ENCODE results near the gene TBX5.

Gene TBX5

DNA sequence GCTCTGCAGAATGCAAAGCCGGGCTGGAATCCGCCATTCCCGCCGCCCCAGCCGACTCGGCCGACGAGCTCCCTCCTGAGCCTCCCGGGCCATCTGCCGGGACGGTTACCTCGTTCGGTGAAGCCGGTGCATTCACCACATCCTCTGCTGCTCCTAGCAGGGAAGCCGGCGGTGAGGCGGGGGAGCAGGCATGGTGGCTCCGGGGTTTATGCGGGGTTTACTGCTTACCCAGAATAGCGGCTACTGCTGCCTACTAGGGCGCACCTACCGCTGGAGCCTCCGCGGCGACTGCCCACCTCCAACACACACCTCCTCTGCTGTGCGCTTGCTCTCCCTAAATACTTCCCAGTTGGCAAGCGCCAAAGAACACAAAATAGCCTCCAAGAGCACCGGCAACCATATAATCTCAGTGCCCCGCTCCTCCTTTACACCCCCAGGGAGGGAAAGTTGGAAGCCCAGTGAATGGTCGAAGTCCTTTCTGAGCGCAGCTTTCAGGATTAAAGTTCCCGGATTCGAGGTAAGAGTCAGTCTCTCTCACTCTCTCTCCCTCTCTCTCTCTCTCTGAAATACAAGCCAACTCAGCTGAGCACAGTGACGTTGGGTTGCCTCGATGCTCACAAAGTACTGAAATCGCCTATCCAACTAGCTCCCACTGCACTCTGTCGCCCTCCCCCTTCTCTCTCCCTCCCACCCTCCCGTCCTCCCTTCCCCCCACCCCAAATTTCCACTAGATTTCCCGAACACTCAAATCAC, at the start of gene TBX5:
TSS of gene TBX5 (minus strand) at position 626 of the 753 bp plus-strand sequence. CDS start 2,246 bp downstream, outside the sequence.
- intact Hi-C loops (cut with DNase I) = no loop called here
- DNase-seq = no peak

DNA sequence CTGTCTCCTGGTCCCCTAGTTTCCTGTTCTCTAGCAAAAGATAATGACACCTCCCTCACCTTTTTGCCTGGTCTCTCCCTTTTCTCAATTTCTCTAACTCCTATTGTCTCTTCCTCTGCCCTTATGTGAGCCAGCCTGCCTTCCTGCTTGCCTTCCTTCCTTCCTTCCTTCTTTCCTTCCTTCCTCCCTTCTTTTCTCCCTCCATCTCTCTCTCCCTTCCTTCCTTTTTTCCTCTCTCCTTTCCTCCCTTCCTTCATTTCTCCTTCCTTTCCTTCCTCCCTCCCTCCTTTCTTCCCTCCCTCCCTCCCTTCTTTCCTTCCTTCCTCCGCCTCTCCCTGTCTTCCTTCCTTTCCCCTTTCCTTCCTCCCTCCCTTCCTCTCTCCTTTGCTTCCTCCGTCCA, 45.7 kb upstream of the TBX5 start:
- intact Hi-C loops (cut with DNase I) = no loop called here
- DNase-seq = no peak

DNA sequence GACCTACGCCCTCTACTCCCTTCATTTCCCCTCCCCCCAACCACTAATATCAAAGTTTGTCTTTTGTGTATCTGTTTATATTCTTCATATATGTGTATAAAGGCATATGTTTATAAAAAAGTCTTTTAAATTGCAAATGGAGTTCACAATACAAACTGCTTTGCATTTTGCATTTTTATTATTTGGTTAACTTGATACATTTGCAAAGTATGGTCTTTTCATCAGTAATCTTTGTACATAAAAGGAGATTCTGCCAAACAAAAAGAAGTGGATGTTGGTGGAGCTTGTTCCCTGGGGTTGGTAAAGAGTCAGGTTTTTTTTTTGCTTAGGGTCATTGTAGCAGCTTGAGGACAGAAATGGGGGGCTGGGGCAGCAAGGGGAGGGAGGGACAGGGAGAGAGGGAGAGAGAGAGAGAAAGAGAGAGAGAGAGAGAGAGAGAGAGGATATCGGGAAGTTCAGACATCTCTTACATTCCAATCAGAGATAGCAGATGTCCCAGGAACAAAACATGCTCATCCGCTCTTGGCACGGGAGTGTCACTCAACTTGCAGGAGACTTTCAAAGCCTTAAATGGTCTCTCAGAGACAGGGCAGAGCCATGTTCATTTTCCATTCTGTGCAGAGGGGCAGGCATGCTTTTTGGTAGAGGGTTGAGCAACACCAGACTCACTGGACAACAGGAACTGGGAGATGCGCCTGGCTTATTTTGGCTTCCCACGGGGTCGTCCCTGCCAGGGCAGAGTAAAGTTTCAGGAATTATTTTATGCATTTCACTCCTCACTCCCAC, 44.8 kb upstream of the TBX5 start:
- no peak for DNase-seq
- intact Hi-C loops (cut with DNase I) = no loop called here

GRCh38 chr12:114450019-114450418, 44.1 kb upstream of the TBX5 start:
- intact Hi-C loops (cut with DNase I) = no loop called here

DNA sequence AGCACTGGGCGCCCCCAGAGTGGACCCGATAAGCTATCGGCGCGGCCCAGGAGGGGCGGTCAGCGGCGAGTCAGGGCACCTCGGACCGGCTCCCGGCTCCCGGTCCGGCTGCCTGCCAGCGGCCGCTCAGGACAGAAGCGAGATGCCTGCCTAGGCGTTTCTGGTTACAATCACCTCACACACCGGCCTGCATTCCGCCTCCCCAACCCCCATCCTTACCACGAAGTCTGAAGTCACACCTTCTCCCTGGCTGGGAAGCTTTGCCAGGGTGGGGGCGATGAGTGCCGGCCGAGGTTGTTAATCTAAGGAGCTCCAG, 42.6 kb upstream of the TBX5 start:
- intact Hi-C loops (cut with DNase I) = no loop called here

More at GRCh38 chr12:114450019-114450418, 44.1 kb upstream of the TBX5 start:
- no peak for DNase-seq

GRCh38 chr12:114447799-114448617, 42.1 kb upstream of the TBX5 start:
- no peak for DNase-seq

More for the DNA sequence above, 42.6 kb upstream of the TBX5 start:
- no peak for DNase-seq

GRCh38 chr12:114447274-114447716, 41.4 kb upstream of the TBX5 start:
- intact Hi-C loops (cut with DNase I) = no loop called here
- DNase-seq = no peak

More at GRCh38 chr12:114447799-114448617, 42.1 kb upstream of the TBX5 start:
- intact Hi-C loops (cut with DNase I) = no loop called here

DNA sequence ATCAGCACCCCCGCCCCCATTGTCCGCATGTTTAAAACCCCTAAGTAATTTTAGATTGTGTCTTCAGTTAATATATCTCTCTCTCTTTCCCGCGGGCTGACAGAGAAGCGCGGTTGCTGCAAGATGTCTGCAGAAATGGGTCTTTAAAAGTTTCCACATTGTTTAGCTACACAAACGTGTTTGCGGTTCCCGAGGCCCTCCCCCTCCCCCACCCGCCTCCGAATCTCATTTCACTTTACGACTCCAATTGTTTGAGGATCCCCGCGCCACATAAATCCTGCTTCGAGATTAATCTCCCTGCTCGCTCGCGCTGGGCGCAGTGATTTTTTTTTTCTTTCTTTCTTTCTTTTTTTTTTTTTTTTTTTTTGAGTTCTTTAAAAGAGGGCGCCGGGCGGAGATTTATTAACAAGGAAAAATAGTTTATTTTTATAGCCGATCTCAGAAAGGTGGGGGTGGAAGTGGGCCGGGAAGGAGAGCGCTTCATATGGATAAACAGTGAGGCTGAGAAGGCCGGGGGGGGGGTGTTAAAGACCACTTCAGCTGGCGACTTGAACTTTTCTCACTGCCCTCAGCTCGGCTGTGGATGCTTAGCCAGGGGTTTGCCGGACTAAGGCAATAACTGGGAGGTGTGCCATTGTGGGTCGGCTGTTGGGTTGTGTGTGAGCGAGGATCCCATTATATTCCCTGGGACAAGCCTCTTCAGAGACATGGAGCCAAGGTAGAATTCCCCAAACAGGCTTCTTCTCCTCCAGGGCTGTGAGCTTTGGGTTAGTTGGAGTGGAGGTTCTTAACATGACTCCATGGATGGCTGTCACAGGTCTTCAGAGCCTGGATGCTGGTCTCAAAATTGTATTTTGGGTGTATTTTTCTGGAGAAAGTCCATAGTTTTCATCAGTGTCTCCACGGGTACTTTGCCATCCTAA, 39.7 kb upstream of the TBX5 start:
- intact Hi-C loops (cut with DNase I) = no loop called here

DNA sequence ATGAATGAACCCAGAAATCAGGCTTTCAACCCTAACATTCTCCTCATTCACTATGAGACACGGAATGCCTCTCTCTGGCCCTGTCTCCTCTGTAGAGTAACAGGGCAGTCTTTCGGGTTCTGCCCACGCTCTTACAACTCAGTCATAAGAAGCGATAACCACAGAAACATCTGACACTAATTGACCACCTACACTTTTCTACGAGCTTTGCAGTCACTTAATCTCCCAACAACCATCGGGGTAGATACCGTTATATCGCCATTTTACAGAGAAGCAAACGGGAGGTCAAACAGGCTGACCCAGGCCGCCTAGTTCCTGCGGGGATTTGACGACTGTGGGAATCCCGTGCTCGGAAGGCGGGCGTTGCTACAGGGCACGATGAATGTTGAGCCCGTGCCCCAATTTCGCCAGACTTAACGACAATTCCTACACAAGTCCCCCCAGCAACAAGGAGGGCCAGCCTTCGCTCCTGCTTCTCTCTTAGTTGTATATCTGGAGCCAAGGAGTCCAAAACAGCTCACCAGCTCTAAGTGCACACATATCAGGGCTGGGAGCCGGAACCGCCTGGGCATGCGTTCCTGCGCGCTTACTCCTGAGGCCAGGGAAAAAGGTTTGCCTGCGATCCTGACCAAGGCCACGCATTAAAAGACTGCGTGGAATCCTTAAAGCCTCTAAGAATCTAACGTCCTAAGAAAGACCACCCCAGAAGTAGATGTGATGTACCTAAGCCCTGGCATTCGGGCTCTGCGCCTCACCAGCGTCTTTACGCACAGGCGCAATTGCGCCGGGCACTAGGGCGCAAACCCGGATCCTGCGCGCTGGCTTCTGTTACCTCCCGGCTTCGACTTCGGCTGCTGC, 38.7 kb upstream of the TBX5 start:
- intact Hi-C loops (cut with DNase I) = no loop called here
- DNase-seq = no peak

More for the DNA sequence above, 39.7 kb upstream of the TBX5 start:
- DNase-seq = no peak

- intact Hi-C loops (cut with DNase I) = no loop called here
- no peak for DNase-seq
Observed at GRCh38 chr12:114443607-114444421, 37.9 kb upstream of the TBX5 start.

DNA sequence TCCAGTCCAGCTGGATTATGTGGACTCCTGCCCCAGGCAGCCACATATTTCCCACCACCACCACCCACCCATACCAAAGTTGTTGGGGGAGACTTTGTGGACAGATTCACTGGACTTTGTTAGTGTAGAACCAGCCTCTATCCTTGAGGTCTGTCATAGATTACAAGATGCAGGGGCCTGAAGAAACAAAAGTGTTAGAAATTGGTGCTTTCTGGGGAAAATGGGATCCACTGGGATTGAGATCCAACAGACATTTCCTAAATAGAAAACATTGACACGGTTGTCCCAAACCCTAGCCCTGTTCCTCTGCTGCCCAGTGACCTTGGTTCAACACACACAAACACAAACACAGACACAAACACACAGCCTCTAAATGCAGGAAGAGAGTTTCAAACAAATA, 36.6 kb upstream of the TBX5 start:
- DNase-seq = no peak
- intact Hi-C loops (cut with DNase I) = no loop called here

DNA sequence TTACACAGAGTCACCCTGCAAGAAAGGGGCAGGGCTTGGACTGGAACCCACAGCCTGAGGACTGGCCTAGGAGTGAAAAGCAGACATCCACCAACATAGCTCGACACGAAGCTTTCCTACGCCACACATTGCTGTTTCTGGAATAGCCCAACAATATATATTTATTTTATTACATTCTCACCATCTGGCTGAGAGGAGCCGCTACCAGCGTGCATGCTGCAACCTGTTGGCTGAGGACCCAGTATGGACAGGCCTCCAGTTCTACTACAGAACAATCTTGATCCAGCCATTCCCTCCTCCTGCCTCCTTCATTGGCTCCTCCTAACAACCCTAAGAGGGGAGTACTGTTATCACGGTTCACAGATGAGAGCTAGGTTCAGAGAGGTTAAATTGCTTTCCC, 35.6 kb upstream of the TBX5 start:
- intact Hi-C loops (cut with DNase I) = no loop called here
- no peak for DNase-seq

- no peak for DNase-seq
- intact Hi-C loops (cut with DNase I) = no loop called here
Observed at GRCh38 chr12:114441039-114441383, 35.1 kb upstream of the TBX5 start.

- no peak for DNase-seq
Observed at GRCh38 chr12:114440270-114441038, 34.5 kb upstream of the TBX5 start.

DNA sequence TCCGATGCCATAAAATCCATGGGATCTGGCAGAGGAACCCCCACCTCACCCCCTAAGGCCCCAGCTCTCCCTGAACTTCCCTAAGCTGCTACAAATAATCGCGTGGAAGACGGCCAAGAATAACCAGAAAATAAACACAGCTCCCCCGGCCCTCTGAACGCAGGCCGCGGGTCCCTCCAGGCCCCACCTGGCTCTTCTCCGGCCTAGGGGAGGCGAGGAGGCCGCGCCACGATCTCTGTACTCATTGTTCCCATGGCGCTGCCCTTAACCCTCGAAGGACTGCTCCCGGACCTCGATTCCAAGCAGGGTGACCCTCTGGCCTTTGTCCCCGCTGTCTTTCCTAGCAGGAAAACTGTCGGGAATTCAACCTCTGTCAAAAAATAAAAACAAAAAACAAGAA, 33.9 kb upstream of the TBX5 start:
- intact Hi-C loops (cut with DNase I) = no loop called here

More at GRCh38 chr12:114440270-114441038, 34.5 kb upstream of the TBX5 start:
- intact Hi-C loops (cut with DNase I) = no loop called here

GRCh38 chr12:114439261-114439683, 33.3 kb upstream of the TBX5 start:
- DNase-seq = no peak
- intact Hi-C loops (cut with DNase I) = no loop called here

More for the DNA sequence above, 33.9 kb upstream of the TBX5 start:
- DNase-seq = no peak

- intact Hi-C loops (cut with DNase I) = no loop called here
- DNase-seq = no peak
Observed at GRCh38 chr12:114438635-114439256, 32.8 kb upstream of the TBX5 start.
